ENCODE results near the gene XIST.

DNA sequence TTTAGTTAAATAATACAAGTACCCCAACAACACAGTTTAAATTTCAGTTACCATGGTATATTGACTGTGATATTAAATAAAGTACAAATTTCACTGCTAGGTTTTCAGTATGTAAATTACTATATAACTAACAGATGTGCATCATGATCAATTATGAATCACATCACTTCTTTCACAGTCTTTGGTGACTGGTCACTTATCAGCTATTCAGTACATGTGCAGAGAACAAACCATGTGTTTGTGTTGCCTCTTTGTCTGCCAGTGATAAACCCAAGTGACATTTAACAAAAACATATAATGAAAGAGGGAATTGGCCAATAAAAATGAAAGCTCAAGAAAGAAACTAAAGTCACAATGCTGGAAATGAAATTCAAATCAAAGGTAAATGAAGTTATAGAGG lies 40.3 kb downstream of the XIST start:
- TF ChIP-seq, protein P1, sequence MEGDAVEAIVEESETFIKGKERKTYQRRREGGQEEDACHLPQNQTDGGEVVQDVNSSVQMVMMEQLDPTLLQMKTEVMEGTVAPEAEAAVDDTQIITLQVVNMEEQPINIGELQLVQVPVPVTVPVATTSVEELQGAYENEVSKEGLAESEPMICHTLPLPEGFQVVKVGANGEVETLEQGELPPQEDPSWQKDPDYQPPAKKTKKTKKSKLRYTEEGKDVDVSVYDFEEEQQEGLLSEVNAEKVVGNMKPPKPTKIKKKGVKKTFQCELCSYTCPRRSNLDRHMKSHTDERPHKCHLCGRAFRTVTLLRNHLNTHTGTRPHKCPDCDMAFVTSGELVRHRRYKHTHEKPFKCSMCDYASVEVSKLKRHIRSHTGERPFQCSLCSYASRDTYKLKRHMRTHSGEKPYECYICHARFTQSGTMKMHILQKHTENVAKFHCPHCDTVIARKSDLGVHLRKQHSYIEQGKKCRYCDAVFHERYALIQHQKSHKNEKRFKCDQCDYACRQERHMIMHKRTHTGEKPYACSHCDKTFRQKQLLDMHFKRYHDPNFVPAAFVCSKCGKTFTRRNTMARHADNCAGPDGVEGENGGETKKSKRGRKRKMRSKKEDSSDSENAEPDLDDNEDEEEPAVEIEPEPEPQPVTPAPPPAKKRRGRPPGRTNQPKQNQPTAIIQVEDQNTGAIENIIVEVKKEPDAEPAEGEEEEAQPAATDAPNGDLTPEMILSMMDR (IDR thresholded peaks at IDR 0.05): no peak
- TF ChIP-seq POLR2A (IDR thresholded peaks at IDR 0.05): no peak
